Endothelial cell of umbilical vein (primary cell): Measurements from ENCODE around the gene FNBP1.

Experiments used
- EZH2 ChIP-seq: IDR thresholded peaks from 2 replicates; pipeline ENCODE4 v1.6.1; 2012; ENCODE audit warnings: borderline replicate concordance, low read depth, mild to moderate bottlenecking, moderate library complexity, low read length, inconsistent platforms; ENCODE audit not compliant: severe bottlenecking
- FOS ChIP-seq: IDR thresholded peaks from 2 replicates; pipeline ENCODE4 v1.6.1; 2011; ENCODE audit warnings: mild to moderate bottlenecking, low read length, moderate library complexity, borderline replicate concordance; ENCODE audit not compliant: insufficient read depth
- GATA2 ChIP-seq: IDR thresholded peaks from 2 replicates; pipeline ENCODE4 v1.7.0; 2011; ENCODE audit warnings: low read depth, mild to moderate bottlenecking, moderate library complexity, mixed read lengths, low read length; ENCODE audit not compliant: insufficient read length, insufficient read depth
- JUN ChIP-seq: IDR thresholded peaks from 2 replicates; pipeline ENCODE4 v1.6.1; 2011; ENCODE audit warnings: borderline replicate concordance, low read depth; ENCODE audit not compliant: insufficient read length, insufficient read depth
- MAX ChIP-seq: IDR thresholded peaks from 2 replicates; pipeline ENCODE4 v1.6.1; 2011; ENCODE audit not compliant: insufficient read depth, insufficient read length
- MYC ChIP-seq: IDR thresholded peaks from one replicate; pipeline ENCODE4 v1.6.1; 2011; ENCODE audit warnings: mild to moderate bottlenecking, low read depth, low read length
- POLR2A ChIP-seq: IDR thresholded peaks from 2 replicates; pipeline ENCODE4 v1.6.1; 2012; ENCODE audit warnings: low read depth, mild to moderate bottlenecking, control low read depth, low read length
- POLR2AphosphoS5 ChIP-seq: IDR thresholded peaks from 2 replicates; pipeline ENCODE4 v1.6.1; 2012; ENCODE audit warnings: low read depth, mild to moderate bottlenecking, control low read depth, low read length, moderate library complexity; ENCODE audit not compliant: insufficient read depth
- TF ChIP-seq, protein P1 (sequence below), 2 donors: IDR thresholded peaks; 1 replicate in 1 of 2; 2 replicates in 1 of 2; pipeline ENCODE4 v1.5.1; 2011; ENCODE audit warnings: low read length in 2 of 2, mild to moderate bottlenecking in 2 of 2, moderate library complexity in 2 of 2, control low read depth in 1 of 2, inconsistent platforms in 1 of 2, low read depth in 1 of 2; ENCODE audit not compliant: insufficient read depth in 1 of 2; ENCODE audit errors: extremely low read depth in 1 of 2

DNA sequence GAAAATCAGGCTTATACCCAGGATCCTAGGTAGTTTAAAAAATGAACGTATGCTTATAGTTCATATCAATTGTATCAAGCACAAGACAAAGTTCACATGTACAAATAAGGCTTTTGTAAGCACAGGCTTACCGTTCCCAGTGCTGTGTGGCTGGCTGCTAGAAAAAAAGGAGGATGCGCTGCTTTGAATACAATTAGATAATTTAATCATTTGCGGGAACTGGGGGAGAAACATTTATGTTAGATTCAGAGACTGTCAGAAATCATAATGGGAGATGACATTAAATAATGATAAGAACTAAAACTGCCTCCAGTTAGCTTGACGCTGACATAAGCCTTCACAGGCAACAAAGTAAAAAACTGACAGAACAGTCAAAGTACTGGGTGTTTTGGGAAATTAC, 93.2 kb downstream of the FNBP1 start:
- no peak for TF ChIP-seq POLR2A
- TF ChIP-seq, protein P1, sequence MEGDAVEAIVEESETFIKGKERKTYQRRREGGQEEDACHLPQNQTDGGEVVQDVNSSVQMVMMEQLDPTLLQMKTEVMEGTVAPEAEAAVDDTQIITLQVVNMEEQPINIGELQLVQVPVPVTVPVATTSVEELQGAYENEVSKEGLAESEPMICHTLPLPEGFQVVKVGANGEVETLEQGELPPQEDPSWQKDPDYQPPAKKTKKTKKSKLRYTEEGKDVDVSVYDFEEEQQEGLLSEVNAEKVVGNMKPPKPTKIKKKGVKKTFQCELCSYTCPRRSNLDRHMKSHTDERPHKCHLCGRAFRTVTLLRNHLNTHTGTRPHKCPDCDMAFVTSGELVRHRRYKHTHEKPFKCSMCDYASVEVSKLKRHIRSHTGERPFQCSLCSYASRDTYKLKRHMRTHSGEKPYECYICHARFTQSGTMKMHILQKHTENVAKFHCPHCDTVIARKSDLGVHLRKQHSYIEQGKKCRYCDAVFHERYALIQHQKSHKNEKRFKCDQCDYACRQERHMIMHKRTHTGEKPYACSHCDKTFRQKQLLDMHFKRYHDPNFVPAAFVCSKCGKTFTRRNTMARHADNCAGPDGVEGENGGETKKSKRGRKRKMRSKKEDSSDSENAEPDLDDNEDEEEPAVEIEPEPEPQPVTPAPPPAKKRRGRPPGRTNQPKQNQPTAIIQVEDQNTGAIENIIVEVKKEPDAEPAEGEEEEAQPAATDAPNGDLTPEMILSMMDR (IDR thresholded peaks at IDR 0.05; ENCODE audit: extremely low read depth in 1 of 2, insufficient read depth in 1 of 2, low read depth in 1 of 2, low read length in 2 of 2), result no peak
- TF ChIP-seq EZH2, result no peak
- no peak for TF ChIP-seq POLR2AphosphoS5
- no peak for TF ChIP-seq JUN
- TF ChIP-seq MYC, result no peak
- no peak for TF ChIP-seq MAX
- TF ChIP-seq GATA2, result no peak
- TF ChIP-seq FOS, result no peak
